ENCODE results near the gene SECTM1. TPM values are rescaled to one million over a fixed set of nuclear protein-coding genes. Genes with fewer than 3 reads are reported as not detected.
A peak's percentile ranks its signal among the peaks of the same experiment; 100 is the strongest.

SECTM1 gene
- total and polyA plus RNA-seq, 9 of the 15 experiments (the other 6 are each of a cell fraction or from before 2014, with no cell fraction given), result 0.11 to 0.46 (median 0.18) TPM; not detected in 6

DNA sequence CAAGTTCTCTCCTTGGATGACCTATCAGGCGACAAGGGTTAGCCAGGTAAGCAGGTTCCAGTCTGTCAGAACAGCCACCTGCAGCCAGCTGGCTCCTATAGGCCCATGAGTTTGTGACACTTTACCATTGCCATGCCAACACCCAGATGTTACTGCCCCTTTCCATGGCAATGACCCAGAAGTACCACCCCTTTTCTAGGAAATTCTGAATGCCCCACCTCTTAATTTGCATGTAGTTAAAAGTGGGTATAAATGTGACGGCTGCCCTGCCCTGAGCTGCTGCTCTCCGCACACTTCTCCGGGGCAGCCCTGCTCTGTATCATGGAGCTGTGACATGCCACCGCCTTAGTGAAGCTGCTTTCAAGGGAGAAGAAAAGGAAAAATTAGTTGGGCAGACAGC, 10.0 kb upstream of the SECTM1 start (continued):
- no peak for TF ChIP-seq CHD7 (IDR thresholded peaks at IDR 0.05; ENCODE audit: low read depth, low read length)
- 0 out of 2 replicates have a peak, but pooled peaks have one; percentile 47 for TF ChIP-seq MTA3 (IDR thresholded peaks at IDR 0.05; ENCODE audit: borderline replicate concordance)
